Stimulated activated CD8-positive, alpha-beta memory T cell treated with anti-CD3 and anti-CD28 coated beads, Interleukin-4, amount 100 ng/mL, for 1 hour (primary cell): Measurements from ENCODE around the gene BCAT1.
"Not testable (repeated sequence)": the region's sequence is repeated elsewhere in the genome, so short reads cannot be mapped to it uniquely, and the experiment has no call there.

Experiments used
- DNase-seq, 2 donors: peaks; one replicate each; pipeline ENCODE4 v3.0.0-alpha.2; 2020; ENCODE audit warnings: low read depth in 2 of 2, low spot score in 1 of 2

BCAT1 gene

GRCh38 chr12:24960222-24960855 lies 11.4 kb upstream of the BCAT1 start:
- no peak for DNase-seq

- DNase-seq: not testable (repeated sequence)
These were observed 7.5 kb upstream of the BCAT1 start for GRCh38 chr12:24956351-24956750.

- no peak for DNase-seq
These were observed 7.0 kb upstream of the BCAT1 start for GRCh38 chr12:24955853-24956252.

GRCh38 chr12:24955389-24955788 lies 6.5 kb upstream of the BCAT1 start:
- DNase-seq: no peak

GRCh38 chr12:24954261-24954660 lies 5.4 kb upstream of the BCAT1 start:
- no peak for DNase-seq

DNA sequence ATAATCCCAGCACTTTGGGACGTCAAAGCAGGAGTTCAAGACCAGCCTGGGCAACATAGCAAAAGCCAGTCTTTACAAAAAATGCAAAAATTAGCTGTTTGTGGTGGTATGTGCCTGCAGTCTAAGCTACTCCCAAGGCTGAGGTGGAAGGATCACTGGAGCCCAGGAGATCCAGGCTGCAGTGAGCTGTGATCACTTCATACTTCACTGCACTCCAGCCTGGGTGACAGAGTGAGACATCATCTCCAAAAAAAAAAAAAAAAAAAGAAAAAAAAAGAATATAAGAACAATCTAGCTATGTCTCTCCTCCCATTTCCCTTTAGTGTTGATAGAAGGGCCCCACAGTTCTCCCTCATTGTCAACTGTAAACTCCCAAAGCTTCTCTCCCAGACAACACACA lies 3.5 kb upstream of the BCAT1 start:
- no peak for DNase-seq

DNA sequence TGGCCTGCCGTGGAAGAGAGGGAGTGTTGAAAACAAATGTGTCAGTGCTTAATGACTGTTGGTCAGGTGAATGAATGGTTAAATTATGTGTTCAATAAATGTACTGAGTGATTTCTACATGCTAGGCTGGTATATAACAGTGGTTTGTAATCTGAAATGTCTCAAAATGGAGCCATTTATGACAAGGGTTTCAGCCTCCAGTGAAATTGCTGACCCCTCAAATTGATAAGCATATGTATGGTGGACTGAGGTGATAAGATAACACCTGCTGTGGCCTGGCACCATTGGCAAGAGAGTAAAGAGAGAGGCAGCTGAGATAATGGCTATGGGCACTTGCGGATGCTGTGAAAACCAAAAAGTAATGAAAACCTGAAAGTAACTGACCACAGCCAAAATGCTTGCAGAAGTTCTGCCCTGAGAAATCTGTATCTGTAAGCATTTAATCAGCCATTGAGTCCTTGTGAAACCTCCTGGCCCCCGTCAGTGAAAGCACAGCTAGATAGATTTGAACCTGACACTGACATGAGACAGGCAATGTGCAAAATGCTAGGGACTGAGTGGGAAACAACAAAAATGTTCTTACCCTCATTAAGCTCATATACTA lies 1.4 kb upstream of the BCAT1 start:
- no peak for DNase-seq

GRCh38 chr12:24948420-24948756 lies 513 bp downstream of the BCAT1 start:
- no peak for DNase-seq

DNA sequence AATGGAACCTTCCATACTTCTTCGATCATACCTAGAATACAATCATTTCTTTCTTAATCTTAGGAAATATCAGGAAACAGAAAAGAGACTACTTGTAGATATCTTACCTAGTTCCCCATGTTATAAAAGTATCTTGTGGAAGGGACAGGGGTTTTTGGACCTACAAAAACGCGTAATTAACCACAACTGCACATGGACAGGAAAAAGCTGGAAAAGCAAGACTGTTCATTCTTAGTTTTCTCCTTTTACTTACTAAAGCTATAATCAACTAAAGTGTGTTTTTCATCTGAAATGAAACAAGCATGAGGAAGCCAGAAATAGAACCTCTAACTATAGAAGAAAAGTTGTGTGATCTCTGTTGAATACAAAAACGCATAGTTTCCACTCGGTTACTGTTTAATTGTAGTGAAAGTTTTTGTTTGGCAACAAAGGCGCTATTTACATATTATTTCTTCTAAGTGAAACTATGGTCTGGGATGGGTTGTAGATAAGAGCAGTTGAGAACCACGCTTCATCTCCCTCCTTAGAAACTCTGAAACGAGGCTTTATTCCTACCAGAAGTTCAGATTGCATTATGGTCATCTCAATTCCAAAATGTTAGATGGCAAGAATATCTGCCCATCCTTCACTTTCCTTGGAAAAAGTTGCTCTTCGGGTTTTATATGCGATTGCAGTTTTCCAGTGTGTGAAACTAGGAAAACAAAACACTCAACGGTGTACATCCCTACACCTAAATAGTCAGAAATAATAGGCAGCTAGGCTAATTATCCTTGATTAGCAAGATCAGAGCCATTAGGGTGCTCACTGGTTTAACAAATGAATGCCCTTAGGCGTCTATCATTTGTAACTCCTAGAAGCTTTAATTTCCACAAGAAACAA lies 1.1 kb downstream of the BCAT1 start:
- no peak for DNase-seq

DNA sequence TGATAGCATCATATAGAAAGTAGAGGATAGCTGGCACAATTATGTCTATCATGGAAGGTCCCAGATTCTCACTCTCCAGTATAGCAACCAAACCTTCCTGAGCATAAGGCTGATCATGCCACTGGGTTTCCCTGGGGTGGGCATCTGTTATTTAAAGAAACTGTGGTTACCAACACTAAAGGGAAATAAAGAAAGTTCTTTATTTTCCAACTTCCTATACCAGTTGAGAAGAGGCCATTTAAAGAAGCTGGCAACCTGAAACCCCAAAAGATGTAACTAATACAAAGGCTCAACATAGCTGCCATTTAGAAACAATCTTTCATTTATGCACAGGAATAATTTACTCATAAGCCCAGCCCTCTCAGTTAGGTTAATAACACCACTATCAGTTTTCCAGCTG lies 3.1 kb downstream of the BCAT1 start:
- DNase-seq: no peak

GRCh38 chr12:24945039-24945438 lies 3.9 kb downstream of the BCAT1 start:
- no peak for DNase-seq

- no peak for DNase-seq
These were observed 4.3 kb downstream of the BCAT1 start for GRCh38 chr12:24944601-24944975.

GRCh38 chr12:24943947-24944600 lies 4.8 kb downstream of the BCAT1 start:
- DNase-seq: no peak

GRCh38 chr12:24940157-24940556 lies 8.7 kb downstream of the BCAT1 start:
- DNase-seq: no peak

GRCh38 chr12:24939551-24939950 lies 9.3 kb downstream of the BCAT1 start:
- DNase-seq: not testable (repeated sequence)

- no peak for DNase-seq
These were observed 10.6 kb downstream of the BCAT1 start for GRCh38 chr12:24938341-24938740.

DNA sequence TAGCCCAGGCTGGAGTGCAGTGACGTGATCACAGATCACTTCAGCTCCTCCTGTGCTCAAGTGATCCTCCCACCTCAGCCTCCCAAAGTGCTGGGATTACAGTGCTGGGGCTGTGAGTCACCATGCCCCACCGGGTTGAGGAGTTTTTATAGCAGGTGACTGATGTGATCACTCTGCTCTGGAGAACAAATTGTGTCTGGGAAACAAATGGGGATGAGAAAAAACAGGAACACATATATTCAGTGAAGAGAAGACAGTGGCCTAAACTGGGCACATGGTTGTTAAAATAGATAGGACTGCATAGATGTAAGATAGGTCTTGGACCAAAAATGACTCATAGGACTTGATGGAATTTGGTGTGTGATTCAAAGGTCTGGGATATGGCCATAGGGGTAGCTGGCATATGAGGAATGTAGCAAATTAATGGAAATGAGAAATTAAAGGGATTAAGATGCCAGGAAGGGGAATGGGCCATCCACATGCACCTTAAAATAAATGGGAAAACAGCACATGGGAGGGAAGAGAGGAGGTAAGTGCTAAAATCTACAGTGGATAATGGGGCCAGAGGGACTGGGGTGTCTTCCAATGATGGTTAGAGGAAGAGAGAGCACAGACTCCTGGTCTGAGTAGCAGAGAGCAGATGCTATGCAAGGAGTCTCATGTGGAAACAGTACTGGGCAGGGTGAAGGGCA lies 11.2 kb downstream of the BCAT1 start:
- DNase-seq: no peak

DNA sequence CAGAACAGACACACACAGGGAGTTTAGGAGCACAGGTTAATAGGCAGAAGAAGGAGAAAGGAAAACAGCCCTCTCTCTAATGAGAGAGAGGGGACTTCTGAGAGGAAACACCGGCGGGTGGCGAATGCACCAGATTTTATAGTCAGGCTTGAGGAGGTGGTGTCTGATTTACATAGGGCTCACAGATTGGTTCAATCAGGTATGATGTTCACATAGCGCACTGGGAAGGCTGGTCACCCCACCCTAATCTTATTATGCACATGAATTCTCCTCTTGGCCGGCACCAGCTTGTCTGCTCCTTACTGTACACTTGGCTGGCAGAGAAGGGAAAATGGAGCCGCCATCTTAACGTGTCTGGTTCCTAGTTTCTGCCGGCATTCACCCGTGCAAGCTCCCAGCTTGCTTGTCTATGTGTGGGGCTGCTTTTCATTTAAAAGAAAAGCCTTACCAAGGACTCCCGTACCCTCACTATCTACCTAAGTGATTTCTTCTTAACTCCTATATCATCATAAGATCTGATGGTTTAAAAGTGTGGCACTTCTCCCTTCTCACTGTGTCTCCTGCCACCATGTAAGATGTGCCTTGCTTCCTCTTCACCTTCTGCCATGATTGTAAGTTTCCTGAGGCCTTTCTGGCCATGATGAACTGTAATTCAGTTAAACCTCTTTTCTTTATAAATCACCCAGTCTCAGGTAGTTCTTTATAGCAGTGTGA lies 15.1 kb downstream of the BCAT1 start:
- DNase-seq: no peak

DNA sequence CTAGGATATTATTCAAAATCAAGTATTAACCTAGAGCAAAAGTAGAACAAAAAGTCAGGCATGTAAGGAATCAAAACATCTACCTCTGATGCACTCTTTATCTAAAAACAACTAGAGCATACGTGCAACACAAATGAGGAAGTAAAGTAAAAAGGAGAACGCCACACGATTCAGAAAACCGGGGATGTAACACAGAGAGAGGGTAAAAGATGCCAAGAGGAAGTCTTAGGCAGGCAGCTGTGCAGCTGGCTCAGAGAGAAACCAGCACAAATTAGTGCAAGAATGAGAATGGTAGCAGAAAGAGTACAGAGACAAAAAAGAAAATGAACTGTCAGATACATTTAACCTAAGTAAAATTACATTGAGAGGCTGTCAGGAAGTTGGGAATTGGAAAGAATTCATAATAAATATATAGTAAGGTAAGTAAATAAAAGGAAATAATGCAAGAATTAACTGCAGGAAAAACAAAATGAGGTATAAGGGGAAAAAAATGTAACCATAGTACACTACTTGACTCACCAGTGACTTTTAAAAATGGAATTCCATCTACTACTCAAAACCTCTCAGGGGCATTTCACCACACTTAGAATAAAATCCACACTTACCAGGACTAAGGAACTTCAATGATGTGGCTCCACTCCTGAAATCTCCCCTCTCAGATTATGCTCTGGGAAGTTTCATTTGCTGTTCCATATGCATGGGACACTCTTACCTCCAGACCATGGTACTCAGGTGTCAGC lies 17.1 kb downstream of the BCAT1 start:
- no peak for DNase-seq

DNA sequence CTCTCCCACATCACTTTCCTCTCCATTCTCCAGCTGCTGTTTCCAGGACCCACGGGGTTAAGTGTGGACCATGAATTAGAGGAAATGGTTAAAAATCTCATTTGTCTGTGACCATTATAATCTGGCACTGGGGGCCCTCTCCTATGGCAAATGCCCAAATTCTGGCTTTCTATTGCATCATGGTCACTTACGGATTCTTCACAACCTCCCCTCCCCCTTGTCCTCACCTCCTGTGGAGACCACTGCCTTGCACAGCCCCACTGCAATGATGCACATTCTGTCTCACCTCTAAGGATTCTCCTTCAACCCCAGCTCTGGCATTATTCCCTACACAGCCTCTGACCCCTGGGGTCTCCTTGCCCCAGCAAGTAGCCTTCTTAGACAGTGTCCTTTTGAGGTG lies 18.9 kb downstream of the BCAT1 start:
- DNase-seq: no peak
